PC-9 (cell line): ENCODE measurements around the gene TANGO2. TPM values are rescaled to one million over a fixed set of nuclear protein-coding genes. Genes with fewer than 3 reads are reported as not detected.
"Not testable (repeated sequence)": the region's sequence is repeated elsewhere in the genome, so short reads cannot be mapped to it uniquely, and the experiment has no call there.

ENCODE experiments used
- BruUV-seq: library from RNA; stranded (reverse); fragments of 400-500 nt; replicated peaks from 2 replicates; lab custom pipeline; 2021; lab: Mats Ljungman, UMichigan
- CTCF ChIA-PET: fragments of 300-600 bp; sonication (Branson Sonifier 250); formaldehyde crosslinking; loops from one replicate; lab custom pipeline; 2022; ENCODE audit warnings: antibody characterized with exemption; lab: Charles Lee
- POLR2A ChIA-PET: fragments of 300-600 bp; sonication (Branson Sonifier 250); formaldehyde crosslinking; loops from one replicate; lab custom pipeline; 2022; ENCODE audit warnings: antibody characterized with exemption; ENCODE audit not compliant: unreplicated experiment; lab: Charles Lee
- DNase-seq, 2 experiments: peaks; one replicate each; pipeline versions ENCODE4 v3.0.0 to v3.0.0-alpha.2; 2015 to 2022; ENCODE audit warnings: mixed read lengths in 1 of 2
- H2AFZ ChIP-seq: fragments of 200-600 bp; sonication (generic); 2 replicates; pipeline ENCODE4 v1.8.1; 2017; ENCODE audit warnings: antibody characterized with exemption
- H3F3A ChIP-seq: fragments of 200-600 bp; sonication (generic); 2 replicates; pipeline ENCODE4 v1.8.1; 2017; ENCODE audit warnings: antibody characterized with exemption, mild to moderate bottlenecking, low read depth; ENCODE audit not compliant: insufficient read depth
- H3K27ac ChIP-seq: fragments of 200-600 bp; sonication (generic); 2 replicates; pipeline ENCODE4 v1.6.1; 2016; ENCODE audit warnings: mixed run types
- H3K27me3 ChIP-seq: fragments of 200-600 bp; sonication (generic); 2 replicates; pipeline ENCODE4 v1.6.1; 2016; ENCODE audit warnings: low read depth, mixed run types; ENCODE audit not compliant: insufficient read depth
- H3K36me3 ChIP-seq: fragments of 200-600 bp; sonication (generic); 2 replicates; pipeline ENCODE4 v1.6.1; 2016; ENCODE audit warnings: low read depth, mixed run types
- H3K4me1 ChIP-seq: fragments of 200-600 bp; sonication (generic); replicated peaks from 2 replicates; pipeline ENCODE4 v1.6.1; 2016; ENCODE audit warnings: mixed run types; ENCODE audit not compliant: insufficient read depth
- H3K4me2 ChIP-seq: fragments of 200-600 bp; sonication (generic); 2 replicates; pipeline ENCODE4 v1.6.1; 2017; ENCODE audit warnings: mixed run types
- H3K4me3 ChIP-seq: fragments of 200-600 bp; sonication (generic); 2 replicates; pipeline ENCODE4 v1.6.1; 2016; ENCODE audit warnings: mixed run types
- H3K79me2 ChIP-seq: fragments of 200-600 bp; sonication (generic); 2 replicates; pipeline ENCODE4 v1.6.1; 2017; ENCODE audit warnings: low read depth, mixed run types
- H3K9me2 ChIP-seq: fragments of 200-600 bp; sonication (generic); 2 replicates; pipeline ENCODE4 v1.8.1; 2017; ENCODE audit warnings: mild to moderate bottlenecking; ENCODE audit not compliant: insufficient read depth
- H3K9me3 ChIP-seq: fragments of 200-600 bp; sonication (generic); 2 replicates; pipeline ENCODE4 v1.8.1; 2016; ENCODE audit warnings: low read depth; ENCODE audit not compliant: insufficient read depth
- H4K20me1 ChIP-seq: fragments of 200-600 bp; sonication (generic); 2 replicates; pipeline ENCODE4 v1.8.1; 2017; ENCODE audit not compliant: insufficient read depth
- CTCF ChIP-seq: fragments of 200-600 bp; sonication (generic); conservative IDR thresholded peaks from 2 replicates; pipeline ENCODE4 v1.6.1; 2017; ENCODE audit warnings: mixed run types, antibody characterized with exemption, mild to moderate bottlenecking, moderate library complexity
- EZH2 ChIP-seq: fragments of 200-600 bp; sonication (generic); IDR thresholded peaks from 2 replicates; pipeline ENCODE4 v1.8.0; 2017; ENCODE audit warnings: antibody characterized with exemption, low read depth
- intact Hi-C: fragments of 100-400 bp; cut with micrococcal nuclease; formaldehyde crosslinking; loops from one replicate; pipeline ENCODE4 v1.10.0; 2022; ENCODE audit not compliant: unreplicated experiment
- total RNA-seq: library from RNA; stranded (reverse); gene quantifications from 2 replicates; pipeline ENCODE4 v1.2.3, GENCODE V29; 2021

Gene TANGO2
- total RNA-seq, 1 experiment from 2014 or later: 22.4 TPM

GRCh38 chr22:20066617-20067383 is 45.9 kb downstream of the TANGO2 start:
- CTCF ChIA-PET: no interaction called here
- no peaks in the 10 kb centered on the region for H3K27me3 ChIP-seq
- POLR2A ChIA-PET: no interaction called here

GRCh38 chr22:20067384-20067682 is 46.4 kb downstream of the TANGO2 start:
- intact Hi-C loops, H3K27me3 ChIP-seq, CTCF ChIA-PET, H3K4me3 ChIP-seq, H3F3A ChIP-seq, H3K79me2 ChIP-seq, H3K4me1 ChIP-seq, H4K20me1 ChIP-seq, H3K4me2 ChIP-seq, POLR2A ChIA-PET, BruUV-seq, H3K9me3 ChIP-seq, H2AFZ ChIP-seq, H3K36me3 ChIP-seq, H3K27ac ChIP-seq, H3K9me2 ChIP-seq, DNase-seq: not testable (repeated sequence)

More at GRCh38 chr22:20066617-20067383, 45.9 kb downstream of the TANGO2 start:
- TF ChIP-seq CTCF (no peak), EZH2 (no peak)
- no peak overlapping the region for H3K4me2 ChIP-seq
- no peaks in the 10 kb centered on the region for H3F3A ChIP-seq
- H3K9me3 ChIP-seq: no peaks in the 10 kb centered on the region
- H3K9me2 ChIP-seq: no peaks in the 10 kb centered on the region
- H3K36me3 ChIP-seq: no peaks in the 10 kb centered on the region
- H3K4me3 ChIP-seq: no peak overlapping the region
- no TSS peak for BruUV-seq
- H4K20me1 ChIP-seq: no peaks in the 10 kb centered on the region
- no peaks in the 10 kb centered on the region for H3K4me1 ChIP-seq
- intact Hi-C loops: no loop called here
- no peak overlapping the region for H2AFZ ChIP-seq
- no peaks in the 10 kb centered on the region for H3K79me2 ChIP-seq
- H3K27ac ChIP-seq: no peak overlapping the region
- no peak for DNase-seq

- intact Hi-C loops: no loop called here
- Histone ChIP-seq H3K27ac (no peak overlapping the region), H3K4me2 (no peak overlapping the region), H3K27me3 (no peaks in the 10 kb centered on the region), H4K20me1 (no peaks in the 10 kb centered on the region), H3K79me2 (no peaks in the 10 kb centered on the region), H2AFZ (no peak overlapping the region), H3K9me2 (no peaks in the 10 kb centered on the region), H3K4me1 (no peaks in the 10 kb centered on the region), H3K4me3 (no peak overlapping the region), H3F3A (no peaks in the 10 kb centered on the region), H3K36me3 (no peaks in the 10 kb centered on the region), H3K9me3 (no peaks in the 10 kb centered on the region)
- no peak for TF ChIP-seq EZH2
- no peak for TF ChIP-seq CTCF
- CTCF ChIA-PET: no interaction called here
- no TSS peak for BruUV-seq
- no peak for DNase-seq
- POLR2A ChIA-PET: no interaction called here
These were observed 47.7 kb downstream of the TANGO2 start for GRCh38 chr22:20068640-20069039.
